SK-N-SH (cell line): ENCODE measurements around the gene EIF5. TPM values are rescaled to one million over a fixed set of nuclear protein-coding genes. Genes with fewer than 3 reads are reported as not detected.

Source experiments
- CTCF ChIA-PET: fragments of 300-600, 350-600 bp; formaldehyde crosslinking; extraction: SDS; loops from one replicate; lab custom pipeline; 2021; lab: Yijun Ruan, JAX
- POLR2A ChIA-PET: fragments of 350-600 bp; sonication (Branson Sonifier 250); formaldehyde crosslinking; extraction: SDS; loops from one replicate; lab custom pipeline; 2020; ENCODE audit warnings: antibody characterized with exemption, inconsistent platforms; lab: Yijun Ruan, JAX
- DNase-seq: peaks from one replicate; pipeline ENCODE4 v3.0.0; 2012
- H2AFZ ChIP-seq: fragments of 200-600 bp; sonication (generic); 2 replicates; pipeline ENCODE4 v1.8.1; 2016; ENCODE audit warnings: antibody characterized with exemption, mild to moderate bottlenecking, low read depth
- H3F3A ChIP-seq: fragments of 200-600 bp; sonication (generic); replicated peaks from 2 replicates; pipeline ENCODE3; 2016; ENCODE audit warnings: antibody characterized with exemption, mild to moderate bottlenecking; ENCODE audit not compliant: insufficient read depth
- H3K27ac ChIP-seq, 2 experiments: fragments of 200-500 bp in 1 of 2; fragments of 200-600 bp in 1 of 2; sonication (Bioruptor generic) in 1 of 2; sonication (generic), shearing (Covaris generic) in 1 of 2; 2 replicates each; pipeline versions ENCODE4 v1.5.1 to v1.6.1; 2014 to 2016; ENCODE audit warnings: low read depth in 2 of 2, inconsistent platforms in 1 of 2, low read length in 1 of 2, mild to moderate bottlenecking in 1 of 2, mixed read lengths in 1 of 2
- H3K27me3 ChIP-seq: fragments of 200-600 bp; sonication (generic), shearing (Covaris generic); 2 replicates; pipeline ENCODE4 v1.6.1; 2016; ENCODE audit warnings: mixed run types; ENCODE audit not compliant: insufficient read depth
- H3K36me3 ChIP-seq, 2 experiments: fragments of 200-500 bp in 1 of 2; fragments of 200-600 bp in 1 of 2; sonication (Bioruptor generic) in 1 of 2; sonication (generic) in 1 of 2; replicated peaks in 1 of 2; 2 replicates each; pipeline versions ENCODE3 to v1.5.1; 2014 to 2016; ENCODE audit warnings: low read length in 1 of 2, mild to moderate bottlenecking in 1 of 2; ENCODE audit not compliant: insufficient read depth in 2 of 2, control insufficient read depth in 1 of 2
- H3K4me1 ChIP-seq, 2 experiments: fragments of 200-500 bp in 1 of 2; fragments of 200-600 bp in 1 of 2; sonication (Bioruptor generic) in 1 of 2; sonication (generic), shearing (Covaris generic) in 1 of 2; 2 replicates each; pipeline versions ENCODE4 v1.5.1 to v1.6.1; 2014 to 2016; ENCODE audit warnings: low read depth in 1 of 2, low read length in 1 of 2, mixed run types in 1 of 2; ENCODE audit not compliant: insufficient read depth in 2 of 2, control insufficient read depth in 1 of 2
- H3K4me2 ChIP-seq: fragments of 200-600 bp; sonication (generic), shearing (Covaris generic); 2 replicates; pipeline ENCODE4 v1.6.1; 2017; ENCODE audit warnings: mixed run types
- H3K4me3 ChIP-seq, 2 experiments: fragments of 200-500 bp in 1 of 2; fragments of 200-600 bp in 1 of 2; sonication (Bioruptor generic) in 1 of 2; sonication (generic), shearing (Covaris generic) in 1 of 2; 2 replicates each; pipeline versions ENCODE4 v1.5.1 to v1.8.1; 2014 to 2016; ENCODE audit warnings: low read depth in 2 of 2, inconsistent platforms in 1 of 2, low read length in 1 of 2, mild to moderate bottlenecking in 1 of 2, mixed read lengths in 1 of 2, moderate library complexity in 1 of 2
- H3K79me2 ChIP-seq: fragments of 200-600 bp; sonication (generic); 2 replicates; pipeline ENCODE4 v1.8.1; 2017; ENCODE audit warnings: mild to moderate bottlenecking; ENCODE audit not compliant: insufficient read depth
- H3K9ac ChIP-seq: fragments of 200-600 bp; sonication (generic); 2 replicates; pipeline ENCODE4 v1.6.1; 2017; ENCODE audit warnings: mixed run types
- H3K9me2 ChIP-seq: fragments of 200-600 bp; sonication (generic); 2 replicates; pipeline ENCODE4 v1.6.1; 2017; ENCODE audit warnings: mixed run types
- H3K9me3 ChIP-seq: fragments of 200-600 bp; sonication (generic); 2 replicates; pipeline ENCODE4 v1.6.1; 2017; ENCODE audit warnings: mixed run types, mild to moderate bottlenecking, moderate library complexity
- H4K20me1 ChIP-seq: fragments of 200-600 bp; sonication (generic); 2 replicates; pipeline ENCODE4 v1.6.1; 2017; ENCODE audit warnings: mild to moderate bottlenecking, mixed run types; ENCODE audit not compliant: insufficient read depth
- CHD2 ChIP-seq: fragments of 150-350 bp; IDR thresholded peaks from 2 replicates; pipeline ENCODE4 v1.6.1; 2018; ENCODE audit warnings: low read length; ENCODE audit not compliant: partially characterized antibody
- EZH2phosphoT487 ChIP-seq: fragments of 200-600 bp; sonication (generic); IDR thresholded peaks from 2 replicates; pipeline ENCODE4 v1.6.1; 2017; ENCODE audit warnings: low read depth, mixed run types, mild to moderate bottlenecking, antibody characterized with exemption, moderate library complexity, borderline replicate concordance
- GATA2 ChIP-seq: sonication (generic); formaldehyde crosslinking; IDR thresholded peaks from 2 replicates; pipeline ENCODE4 v1.5.0; 2020; ENCODE audit warnings: mild to moderate bottlenecking, missing genetic modification reagents
- JUND ChIP-seq: IDR thresholded peaks from 2 replicates; pipeline ENCODE4 v1.4.0; 2012
- NFIC ChIP-seq: IDR thresholded peaks from 2 replicates; pipeline ENCODE4 v1.4.0; 2012; ENCODE audit warnings: borderline replicate concordance
- NRF1 ChIP-seq: IDR thresholded peaks from 2 replicates; pipeline ENCODE4 v1.6.1; 2012; ENCODE audit warnings: low read depth, mild to moderate bottlenecking, low read length
- POLR2AphosphoS5 ChIP-seq: IDR thresholded peaks from 2 replicates; pipeline ENCODE4 v1.6.1; 2012; ENCODE audit warnings: low read depth, low read length
- RFX5 ChIP-seq: IDR thresholded peaks from 2 replicates; pipeline ENCODE4 v1.6.1; 2012; ENCODE audit warnings: mild to moderate bottlenecking, improper control_type of control experiment, low read length
- RXRA ChIP-seq: IDR thresholded peaks from 2 replicates; pipeline ENCODE4 v1.4.0; 2012; ENCODE audit warnings: low read depth, mild to moderate bottlenecking, borderline replicate concordance
- SMC3 ChIP-seq: IDR thresholded peaks from 2 replicates; pipeline ENCODE4 v1.6.1; 2012; ENCODE audit warnings: low read depth, low read length, improper control_type of control experiment
- TCF12 ChIP-seq: IDR thresholded peaks from 2 replicates; pipeline ENCODE4 v1.4.0; 2012
- USF2 ChIP-seq: fragments of 150-350 bp; IDR thresholded peaks from 2 replicates; pipeline ENCODE4 v1.6.1; 2017; ENCODE audit warnings: antibody characterized with exemption, low read length, low read depth, borderline replicate concordance
- YY1 ChIP-seq: IDR thresholded peaks from 2 replicates; pipeline ENCODE4 v1.4.0; 2012; ENCODE audit warnings: low read depth, mild to moderate bottlenecking
- WGBS: methylation state at CpG from one replicate; pipeline ENCODE4 v1.1.6; 2017; ENCODE audit warnings: low lambda C conversion rate; 5-methylcytosine and 5-hydroxymethylcytosine counted together
- polyA plus RNA-seq, 3 experiments: library from polyadenylated mRNA; depleted of rRNA; stranded (reverse); fragments of >200 nt; gene quantifications; 2 replicates each; pipeline ENCODE4 v1.2.3, GENCODE V29; 2012
- TF ChIP-seq, protein P1 (sequence below): fragments of 200-600 bp; sonication (generic); IDR thresholded peaks from 2 replicates; pipeline ENCODE4 v1.6.1; 2017; ENCODE audit warnings: antibody characterized with exemption, mild to moderate bottlenecking, moderate library complexity

The EIF5 gene
- polyA plus RNA-seq, 1 of the 3 experiments (the other 2 are of a cell fraction): 127 TPM

GRCh38 chr14:103317976-103318580, 16.0 kb upstream of the EIF5 start (continued):
- TF ChIP-seq, protein P1, sequence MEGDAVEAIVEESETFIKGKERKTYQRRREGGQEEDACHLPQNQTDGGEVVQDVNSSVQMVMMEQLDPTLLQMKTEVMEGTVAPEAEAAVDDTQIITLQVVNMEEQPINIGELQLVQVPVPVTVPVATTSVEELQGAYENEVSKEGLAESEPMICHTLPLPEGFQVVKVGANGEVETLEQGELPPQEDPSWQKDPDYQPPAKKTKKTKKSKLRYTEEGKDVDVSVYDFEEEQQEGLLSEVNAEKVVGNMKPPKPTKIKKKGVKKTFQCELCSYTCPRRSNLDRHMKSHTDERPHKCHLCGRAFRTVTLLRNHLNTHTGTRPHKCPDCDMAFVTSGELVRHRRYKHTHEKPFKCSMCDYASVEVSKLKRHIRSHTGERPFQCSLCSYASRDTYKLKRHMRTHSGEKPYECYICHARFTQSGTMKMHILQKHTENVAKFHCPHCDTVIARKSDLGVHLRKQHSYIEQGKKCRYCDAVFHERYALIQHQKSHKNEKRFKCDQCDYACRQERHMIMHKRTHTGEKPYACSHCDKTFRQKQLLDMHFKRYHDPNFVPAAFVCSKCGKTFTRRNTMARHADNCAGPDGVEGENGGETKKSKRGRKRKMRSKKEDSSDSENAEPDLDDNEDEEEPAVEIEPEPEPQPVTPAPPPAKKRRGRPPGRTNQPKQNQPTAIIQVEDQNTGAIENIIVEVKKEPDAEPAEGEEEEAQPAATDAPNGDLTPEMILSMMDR: no peak
- TF ChIP-seq, all 33 proteins: peak for 0

GRCh38 chr14:103318750-103319419, 15.2 kb upstream of the EIF5 start:
- Histone ChIP-seq H3K79me2 (no peaks in the 10 kb centered on the region), H3K4me2 (no peak overlapping the region), H3K27ac (no peak overlapping the region), H3K9me3 (no peaks in the 10 kb centered on the region), H2AFZ (no peak overlapping the region), H3F3A (no peaks in the 10 kb centered on the region), H3K36me3 (no peaks in the 10 kb centered on the region), H3K27me3 (no peaks in the 10 kb centered on the region), H3K4me1 (no peaks in the 10 kb centered on the region), H4K20me1 (no peaks in the 10 kb centered on the region), H3K4me3 (no peak overlapping the region), H3K9ac (no peak overlapping the region), H3K9me2 (no peaks in the 10 kb centered on the region)
- ChIA-PET POLR2A (interaction anchor here (1.3 kb wide), 1 partner anchor 15 kb away, joined by 3 read pairs; the partner anchor contains the start of gene EIF5), CTCF (interaction anchor here (0.7 kb wide), 1 partner anchor 213 kb away, joined by 3 read pairs; no protein-coding TSS in a partner anchor)
- DNase-seq: no peak
- no peak for TF ChIP-seq POLR2AphosphoS5
- no peak for TF ChIP-seq NRF1
- TF ChIP-seq TCF12: no peak
- TF ChIP-seq EZH2phosphoT487: no peak
- no peak for TF ChIP-seq RFX5
- no peak for TF ChIP-seq NFIC
- no peak for TF ChIP-seq SMC3
- no peak for TF ChIP-seq GATA2 (CRISPR knock-in tag)
- TF ChIP-seq JUND: no peak
- no peak for TF ChIP-seq CHD2
- TF ChIP-seq, protein P1: no peak
- no peak for TF ChIP-seq USF2
- TF ChIP-seq RXRA: no peak
- no peak for TF ChIP-seq YY1
- 72% methylated on average over 6 of the region's 6 CpGs for WGBS
